ENCODE measurements around the gene RMI1. TPM values are rescaled to one million over a fixed set of nuclear protein-coding genes. Genes with fewer than 3 reads are reported as not detected.

RMI1 gene
- total RNA-seq, 1 donor from 2014 or later = 6.7 TPM

DNA sequence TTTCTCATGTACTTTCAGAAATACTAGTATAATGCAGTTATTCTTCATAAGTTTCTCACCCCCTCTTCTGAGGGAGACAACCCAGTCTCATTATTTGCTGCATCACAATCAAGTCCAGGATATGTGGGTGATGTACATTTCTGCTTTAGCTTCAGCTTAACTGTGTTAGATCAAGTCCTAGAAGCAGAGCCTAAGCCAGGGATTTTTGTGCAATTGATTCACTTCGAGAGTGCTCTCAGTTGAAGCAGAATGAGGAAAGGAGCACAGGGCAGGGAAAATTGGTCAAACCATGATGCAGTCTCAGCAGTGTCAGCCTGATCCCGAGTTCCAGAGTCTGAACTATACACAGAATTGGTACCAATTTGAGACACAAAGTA is 15.6 kb upstream of the RMI1 start:
- Histone ChIP-seq H3K27me3 (ENCODE audit: control insufficient read depth, insufficient read depth, low read length) (no peaks in the 10 kb centered on the region), H3K4me3 (ENCODE audit: low read depth, low read length) (no peak overlapping the region), H3K36me3 (ENCODE audit: control insufficient read depth, insufficient read depth, low read length) (no peaks in the 10 kb centered on the region)
- TF ChIP-seq, protein P1, sequence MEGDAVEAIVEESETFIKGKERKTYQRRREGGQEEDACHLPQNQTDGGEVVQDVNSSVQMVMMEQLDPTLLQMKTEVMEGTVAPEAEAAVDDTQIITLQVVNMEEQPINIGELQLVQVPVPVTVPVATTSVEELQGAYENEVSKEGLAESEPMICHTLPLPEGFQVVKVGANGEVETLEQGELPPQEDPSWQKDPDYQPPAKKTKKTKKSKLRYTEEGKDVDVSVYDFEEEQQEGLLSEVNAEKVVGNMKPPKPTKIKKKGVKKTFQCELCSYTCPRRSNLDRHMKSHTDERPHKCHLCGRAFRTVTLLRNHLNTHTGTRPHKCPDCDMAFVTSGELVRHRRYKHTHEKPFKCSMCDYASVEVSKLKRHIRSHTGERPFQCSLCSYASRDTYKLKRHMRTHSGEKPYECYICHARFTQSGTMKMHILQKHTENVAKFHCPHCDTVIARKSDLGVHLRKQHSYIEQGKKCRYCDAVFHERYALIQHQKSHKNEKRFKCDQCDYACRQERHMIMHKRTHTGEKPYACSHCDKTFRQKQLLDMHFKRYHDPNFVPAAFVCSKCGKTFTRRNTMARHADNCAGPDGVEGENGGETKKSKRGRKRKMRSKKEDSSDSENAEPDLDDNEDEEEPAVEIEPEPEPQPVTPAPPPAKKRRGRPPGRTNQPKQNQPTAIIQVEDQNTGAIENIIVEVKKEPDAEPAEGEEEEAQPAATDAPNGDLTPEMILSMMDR (IDR thresholded peaks at IDR 0.05; ENCODE audit: insufficient read depth, low read length, poor library complexity, severe bottlenecking) = no peak
- DNase-seq (ENCODE audit: low read depth) = no peak

DNA sequence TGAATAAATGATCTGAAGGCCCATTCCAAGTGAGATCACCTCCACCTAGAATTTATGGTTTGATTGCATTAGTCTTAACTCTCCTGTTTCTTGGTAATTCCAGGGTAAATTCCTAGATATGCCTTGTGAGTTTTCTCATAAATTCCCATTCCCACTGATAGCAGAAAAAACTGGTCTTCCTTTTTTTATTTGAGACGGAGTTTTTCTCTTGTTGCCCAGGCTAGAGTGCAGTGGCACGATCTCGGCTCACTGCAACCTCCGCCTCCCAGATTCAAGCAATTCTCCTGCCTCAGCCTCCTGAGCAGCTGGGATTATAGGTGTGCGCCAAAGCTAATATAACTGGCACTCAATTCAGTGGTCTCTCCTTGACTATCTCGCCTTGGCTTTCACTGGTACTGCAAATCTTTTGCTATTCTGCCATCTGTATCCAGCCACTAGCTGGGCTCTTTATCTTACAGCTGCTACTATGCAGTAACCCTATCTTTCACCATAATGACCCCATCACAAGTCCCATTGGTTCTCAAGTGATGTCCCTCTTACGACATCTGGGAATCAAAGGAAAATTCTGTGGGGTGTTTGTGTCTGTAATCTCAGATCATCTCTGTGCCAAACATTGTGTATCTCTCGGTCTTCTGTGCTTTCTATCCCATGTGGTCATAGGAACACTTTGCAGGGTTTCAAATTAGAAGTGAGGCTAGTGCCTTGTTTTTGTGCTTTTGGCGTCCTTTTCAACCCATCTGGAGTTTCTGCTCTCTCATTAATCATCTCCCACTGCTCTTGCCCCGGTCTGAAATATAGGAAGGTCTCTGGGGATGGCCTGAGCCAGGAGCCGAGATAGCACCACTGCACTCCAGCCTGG is 15.0 kb upstream of the RMI1 start:
- DNase-seq (ENCODE audit: low read depth) = no peak
- TF ChIP-seq, protein P1 (IDR thresholded peaks at IDR 0.05; ENCODE audit: insufficient read depth, low read length, poor library complexity, severe bottlenecking) = no peak
- Histone ChIP-seq H3K4me3 (ENCODE audit: low read depth, low read length) (no peak overlapping the region), H3K36me3 (ENCODE audit: control insufficient read depth, insufficient read depth, low read length) (no peaks in the 10 kb centered on the region), H3K27me3 (ENCODE audit: control insufficient read depth, insufficient read depth, low read length) (no peaks in the 10 kb centered on the region)

DNA sequence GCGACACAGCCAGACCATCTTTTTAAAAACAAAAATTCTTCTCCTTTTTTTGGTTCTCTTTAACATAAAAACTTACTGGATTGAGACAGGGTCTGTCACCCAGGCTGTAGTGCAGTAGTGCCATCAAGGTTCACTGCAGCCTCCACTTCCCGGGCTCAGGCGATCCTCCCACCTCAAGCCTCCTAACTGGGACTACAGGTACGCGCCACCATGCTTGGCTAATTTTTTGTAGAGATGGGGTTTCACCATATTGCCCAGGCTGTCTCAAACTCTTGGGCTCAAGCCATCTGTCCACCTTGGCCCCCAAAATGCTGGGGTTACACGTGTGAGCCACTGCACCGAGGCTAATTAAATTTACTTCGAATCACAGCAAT is 14.4 kb upstream of the RMI1 start:
- Histone ChIP-seq H3K4me3 (ENCODE audit: low read depth, low read length) (no peak overlapping the region), H3K36me3 (ENCODE audit: control insufficient read depth, insufficient read depth, low read length) (no peaks in the 10 kb centered on the region), H3K27me3 (ENCODE audit: control insufficient read depth, insufficient read depth, low read length) (no peaks in the 10 kb centered on the region)
- DNase-seq (ENCODE audit: low read depth) = no peak
- TF ChIP-seq, protein P1 (IDR thresholded peaks at IDR 0.05; ENCODE audit: insufficient read depth, low read length, poor library complexity, severe bottlenecking) = no peak

DNA sequence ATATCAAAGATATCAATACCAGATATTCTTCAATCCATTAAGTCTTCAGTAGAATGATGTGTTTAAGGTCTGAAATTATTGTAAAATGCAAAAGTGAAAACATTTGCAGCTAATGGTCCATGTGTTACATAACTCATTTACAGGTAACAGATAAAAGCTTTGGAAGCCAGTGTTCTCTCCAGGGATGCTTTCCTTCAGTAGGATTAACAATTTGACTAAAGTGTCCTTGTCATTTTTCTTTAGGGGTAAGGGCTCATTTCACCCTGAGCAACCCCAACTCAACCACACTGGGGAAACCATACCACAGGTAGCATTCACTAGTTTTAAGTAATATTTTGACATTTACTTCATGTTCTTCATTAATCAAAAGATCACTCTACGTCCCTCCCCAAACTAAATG is 13.5 kb upstream of the RMI1 start:
- TF ChIP-seq, protein P1 (IDR thresholded peaks at IDR 0.05; ENCODE audit: insufficient read depth, low read length, poor library complexity, severe bottlenecking) = no peak
- H3K4me3 ChIP-seq (ENCODE audit: low read depth, low read length) = no peak overlapping the region
- no peaks in the 10 kb centered on the region for H3K36me3 ChIP-seq (ENCODE audit: control insufficient read depth, insufficient read depth, low read length)
- no peaks in the 10 kb centered on the region for H3K27me3 ChIP-seq (ENCODE audit: control insufficient read depth, insufficient read depth, low read length)
- DNase-seq (ENCODE audit: low read depth) = no peak

DNA sequence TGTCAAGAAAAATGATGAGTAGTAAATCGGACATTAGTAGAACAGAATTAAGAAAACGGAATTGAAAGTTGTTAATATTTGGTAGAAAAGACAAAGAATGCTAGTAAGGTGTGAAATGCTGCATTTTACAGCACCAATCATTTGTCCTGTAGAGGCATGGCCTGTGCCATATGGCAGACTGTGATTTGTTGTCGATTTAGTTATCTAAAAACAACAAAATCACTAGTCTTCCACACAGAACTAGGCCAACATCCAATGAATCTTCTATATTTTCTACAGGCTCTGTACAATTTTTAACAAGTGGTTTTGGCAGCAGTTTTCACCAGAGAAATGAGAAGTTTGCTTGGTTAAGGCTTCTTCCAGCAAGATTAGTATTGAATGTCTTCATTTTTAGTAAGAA is 11.0 kb upstream of the RMI1 start:
- H3K4me3 ChIP-seq (ENCODE audit: low read depth, low read length) = no peak overlapping the region
- no peaks in the 10 kb centered on the region for H3K36me3 ChIP-seq (ENCODE audit: control insufficient read depth, insufficient read depth, low read length)
- TF ChIP-seq, protein P1 (IDR thresholded peaks at IDR 0.05; ENCODE audit: insufficient read depth, low read length, poor library complexity, severe bottlenecking) = no peak
- no peak for DNase-seq (ENCODE audit: low read depth)
- H3K27me3 ChIP-seq (ENCODE audit: control insufficient read depth, insufficient read depth, low read length) = no peaks in the 10 kb centered on the region

DNA sequence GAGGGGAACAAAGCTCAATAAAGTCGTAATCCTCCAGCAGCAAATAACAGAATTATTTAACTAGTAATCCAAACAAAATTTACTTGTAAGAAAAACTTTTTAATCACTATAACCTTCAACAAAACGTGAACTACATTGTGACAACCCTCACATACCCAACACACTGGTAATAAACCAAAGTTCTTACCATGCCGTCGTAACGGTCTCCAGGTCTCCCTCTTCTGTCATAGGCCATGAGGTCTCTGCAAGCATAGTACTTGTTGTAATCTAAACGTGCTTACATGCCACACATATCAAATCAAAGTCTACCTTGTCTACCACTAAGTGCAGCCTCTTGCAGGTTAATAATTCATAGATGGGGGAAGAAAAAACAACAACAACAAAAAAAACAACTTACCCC is 9.1 kb upstream of the RMI1 start:
- TF ChIP-seq, protein P1 (IDR thresholded peaks at IDR 0.05; ENCODE audit: insufficient read depth, low read length, poor library complexity, severe bottlenecking) = no peak
- H3K36me3 ChIP-seq (ENCODE audit: control insufficient read depth, insufficient read depth, low read length) = peaks cover 2% of the 10 kb centered on the region
- no peak overlapping the region for H3K4me3 ChIP-seq (ENCODE audit: low read depth, low read length)

More for the DNA sequence above, 9.1 kb upstream of the RMI1 start:
- DNase-seq (ENCODE audit: low read depth) = no peak
- H3K27me3 ChIP-seq (ENCODE audit: control insufficient read depth, insufficient read depth, low read length) = no peaks in the 10 kb centered on the region
